Limb (tissue), 2 donors: Measurements from ENCODE around the gene MGAT3.

ENCODE experiments used
- DNase-seq, 2 donors: peaks; one replicate each; pipeline ENCODE4 v3.0.0-alpha.2; 2016; ENCODE audit errors: extremely low spot score in 2 of 2

MGAT3 gene

DNA sequence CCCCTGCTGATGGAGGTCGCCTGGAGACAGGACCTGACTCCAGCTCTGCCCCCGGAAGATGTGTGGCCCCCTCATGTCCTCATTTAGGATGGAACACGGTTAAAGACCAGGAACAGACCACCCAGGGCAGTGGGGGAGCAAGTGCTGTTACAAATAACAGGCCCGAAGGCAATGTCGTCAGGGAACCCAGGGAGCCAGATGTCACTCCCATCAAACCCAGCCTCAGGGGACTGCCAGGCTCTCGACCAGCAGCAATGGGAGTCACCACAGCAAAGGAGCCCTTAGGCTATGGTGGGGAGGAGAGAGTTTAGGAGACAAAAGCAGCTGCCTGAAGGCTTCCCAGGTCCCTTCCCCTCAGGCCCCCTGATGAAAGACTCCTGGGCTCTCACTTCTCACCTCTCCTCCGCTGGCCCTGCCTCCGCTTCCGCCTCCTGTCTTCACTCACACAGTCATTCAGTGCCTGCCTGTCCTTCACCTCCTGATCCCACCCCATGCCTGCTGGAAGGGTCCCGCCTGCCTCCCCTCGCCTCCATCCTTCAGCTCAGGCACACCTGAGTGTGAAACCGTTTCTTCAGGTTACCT is 71.4 kb downstream of the MGAT3 start:
- no peak for DNase-seq

DNA sequence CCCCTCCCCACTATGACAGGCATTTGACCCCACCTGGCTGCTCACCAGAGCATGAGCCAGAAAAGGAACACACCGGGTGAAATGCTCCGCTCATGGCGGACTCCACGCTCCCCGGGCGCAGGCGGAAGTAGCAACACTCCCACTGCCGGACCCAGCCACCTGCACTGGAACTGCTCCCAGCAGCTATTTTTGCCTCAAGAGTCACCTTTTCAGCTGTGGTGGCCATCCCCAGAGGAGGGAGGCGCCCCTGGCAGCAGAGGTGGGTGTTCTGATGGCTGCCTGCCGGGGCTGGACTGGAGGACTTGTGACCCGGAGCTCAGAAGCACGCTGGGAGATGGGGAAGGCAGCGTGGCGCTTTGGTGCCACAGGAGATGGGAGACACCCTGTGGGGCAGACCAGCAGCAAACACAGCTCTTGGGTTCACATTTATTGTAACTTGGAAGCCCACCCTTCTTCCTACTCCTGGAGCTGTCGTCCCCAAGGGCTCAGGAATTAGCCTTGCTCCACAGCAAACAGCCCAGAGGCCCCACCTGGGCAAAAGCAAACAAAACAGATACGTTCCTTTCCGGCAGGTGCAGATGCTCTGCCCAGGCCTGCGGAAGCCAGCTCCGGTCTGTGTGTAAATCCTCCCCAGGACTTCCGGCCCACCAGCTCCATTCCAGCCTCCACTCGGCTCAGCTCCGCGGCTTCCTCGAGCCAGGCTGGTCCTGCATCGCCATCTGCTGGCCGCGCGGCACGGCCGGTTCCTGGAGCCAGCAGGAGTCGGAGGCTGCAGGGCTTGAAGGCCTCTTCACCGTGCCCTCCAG is 72.1 kb downstream of the MGAT3 start:
- DNase-seq = peak; percentile 87 to 93

DNA sequence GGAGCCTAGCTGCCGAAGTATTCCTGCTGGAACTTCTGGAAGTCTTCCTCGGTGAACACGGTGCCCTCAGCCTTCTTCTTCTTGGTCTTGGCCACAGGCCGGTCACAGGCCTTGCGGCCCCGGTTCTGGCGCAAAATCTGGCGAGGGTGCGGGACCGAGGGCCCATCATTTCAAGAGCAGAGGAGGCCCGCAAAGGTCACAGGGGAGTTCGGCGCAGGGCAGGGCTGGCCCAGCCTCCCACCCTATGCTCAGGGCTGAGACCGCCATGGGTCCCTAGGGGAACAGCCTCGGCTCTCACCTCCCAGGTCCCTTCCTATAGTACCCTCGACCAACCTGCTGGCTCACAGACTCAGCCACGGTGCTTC is 72.7 kb downstream of the MGAT3 start:
- no peak for DNase-seq

DNA sequence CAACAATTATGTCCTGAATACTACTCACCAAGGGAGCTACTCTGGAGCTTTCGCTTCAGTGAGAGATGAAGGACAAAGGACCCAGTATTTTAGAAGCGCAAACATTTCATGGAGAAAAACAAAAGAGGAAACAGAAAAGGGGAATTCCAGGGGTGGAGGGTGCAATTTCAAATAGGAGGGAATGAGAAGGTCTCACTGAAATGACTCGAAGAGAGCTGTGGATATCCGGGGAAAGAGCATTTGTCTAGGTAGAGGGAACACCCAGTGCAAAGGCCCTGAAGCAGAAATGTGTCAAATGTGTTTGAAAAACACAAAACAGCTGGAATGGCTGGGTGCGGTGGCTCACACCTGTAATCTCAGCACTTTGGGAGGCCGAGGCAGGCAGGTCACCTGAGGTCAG is 73.3 kb downstream of the MGAT3 start:
- DNase-seq = no peak

DNA sequence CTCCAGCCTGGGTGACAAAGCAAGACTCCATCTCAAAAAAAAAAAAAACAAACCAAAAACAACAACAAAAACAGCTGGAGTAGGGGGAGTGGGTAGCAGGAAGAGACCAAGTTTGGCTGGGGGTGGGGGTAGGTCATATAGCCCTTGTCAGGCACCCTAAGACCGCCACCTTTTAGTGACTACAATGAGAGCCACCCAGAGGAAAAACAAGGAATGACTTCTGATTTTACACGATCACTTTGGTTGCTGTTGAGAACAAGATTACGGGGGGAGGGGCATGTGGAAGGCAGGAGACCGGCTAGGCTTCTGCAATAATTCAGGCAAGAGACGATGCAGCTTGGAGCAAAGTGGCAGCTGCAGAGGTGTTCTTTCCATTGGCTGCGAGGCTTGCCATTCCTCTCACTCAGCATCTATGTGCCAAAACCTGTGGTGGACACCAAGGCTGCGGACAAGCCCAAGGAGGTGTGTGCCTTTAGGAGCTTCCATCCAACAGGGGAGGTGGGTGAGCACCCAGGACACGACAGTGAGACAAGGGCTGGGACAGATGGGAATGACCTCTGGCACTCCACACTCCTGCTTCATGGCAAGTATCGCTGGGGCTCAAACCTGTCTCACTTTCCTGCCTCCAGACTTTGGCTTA is 74.0 kb downstream of the MGAT3 start:
- no peak for DNase-seq

DNA sequence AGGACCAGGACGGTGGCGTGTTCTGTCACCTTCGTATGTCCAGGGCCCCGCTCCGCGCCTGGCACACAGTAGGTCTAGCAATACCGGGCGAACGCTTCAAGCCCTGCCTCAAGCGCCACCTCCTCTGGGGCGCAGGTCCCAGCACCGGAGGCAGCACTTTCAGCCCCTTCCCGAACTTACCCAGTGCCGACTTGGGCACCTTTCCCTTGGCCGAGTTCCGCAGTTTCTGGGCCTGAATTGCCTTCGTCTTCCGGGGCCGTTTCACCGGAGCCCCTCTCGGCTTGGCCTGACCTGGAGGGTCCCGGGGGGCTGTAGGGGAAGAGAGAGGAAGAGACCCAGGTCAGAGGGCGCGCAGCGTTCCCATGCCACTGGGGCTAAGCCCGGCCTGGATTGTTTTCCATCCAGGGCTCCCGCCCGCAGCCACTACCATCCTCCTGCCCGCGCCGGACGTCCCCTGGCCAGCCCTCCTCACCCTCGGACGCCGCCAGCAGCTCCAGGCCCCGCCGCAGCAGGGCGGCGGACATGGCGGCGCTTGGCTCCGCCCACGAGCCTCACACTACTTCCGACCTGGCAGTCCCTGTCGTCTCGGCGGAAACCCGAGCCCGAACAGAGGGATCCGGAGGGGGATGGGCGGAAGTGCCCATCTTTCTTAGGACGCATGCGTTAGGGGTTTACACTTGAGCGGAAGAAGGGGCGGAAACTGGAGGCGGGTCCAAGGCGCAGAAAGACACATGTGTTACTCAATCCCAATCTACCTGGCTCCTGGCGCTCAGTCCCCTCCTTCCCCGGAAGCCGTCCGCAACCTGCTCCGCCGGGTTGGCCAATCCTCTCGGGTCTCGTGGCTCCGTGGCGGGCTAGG is 75.6 kb downstream of the MGAT3 start, which contains the start of gene RPS19BP1:
Gene RPS19BP1, minus strand, starts transcription at position 534 of the 859 bp plus-strand sequence. Its CDS starts 10 bp downstream, at position 524.
- DNase-seq = peak; percentile 98 to 99

DNA sequence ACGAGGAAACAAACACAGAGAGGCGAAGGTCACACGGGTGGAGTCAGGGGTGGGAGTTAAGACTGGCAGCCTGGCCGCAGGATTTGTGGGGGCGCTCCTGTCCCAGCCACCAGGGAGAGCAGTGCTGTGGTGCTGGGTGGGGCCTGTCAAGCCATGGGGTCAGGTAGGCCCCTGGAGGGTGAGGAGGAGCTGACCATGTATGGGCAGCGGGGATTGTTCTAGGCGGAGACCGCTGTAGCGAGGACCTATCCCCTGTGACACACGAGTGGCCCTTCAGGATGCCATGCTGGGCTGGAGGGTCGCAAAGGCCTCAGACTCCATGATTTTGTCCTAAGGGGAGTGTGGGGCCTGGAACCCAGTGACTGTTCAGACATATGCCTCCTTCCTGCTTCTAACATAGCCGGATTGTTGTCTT is 77.3 kb downstream of the MGAT3 start:
- DNase-seq = no peak

DNA sequence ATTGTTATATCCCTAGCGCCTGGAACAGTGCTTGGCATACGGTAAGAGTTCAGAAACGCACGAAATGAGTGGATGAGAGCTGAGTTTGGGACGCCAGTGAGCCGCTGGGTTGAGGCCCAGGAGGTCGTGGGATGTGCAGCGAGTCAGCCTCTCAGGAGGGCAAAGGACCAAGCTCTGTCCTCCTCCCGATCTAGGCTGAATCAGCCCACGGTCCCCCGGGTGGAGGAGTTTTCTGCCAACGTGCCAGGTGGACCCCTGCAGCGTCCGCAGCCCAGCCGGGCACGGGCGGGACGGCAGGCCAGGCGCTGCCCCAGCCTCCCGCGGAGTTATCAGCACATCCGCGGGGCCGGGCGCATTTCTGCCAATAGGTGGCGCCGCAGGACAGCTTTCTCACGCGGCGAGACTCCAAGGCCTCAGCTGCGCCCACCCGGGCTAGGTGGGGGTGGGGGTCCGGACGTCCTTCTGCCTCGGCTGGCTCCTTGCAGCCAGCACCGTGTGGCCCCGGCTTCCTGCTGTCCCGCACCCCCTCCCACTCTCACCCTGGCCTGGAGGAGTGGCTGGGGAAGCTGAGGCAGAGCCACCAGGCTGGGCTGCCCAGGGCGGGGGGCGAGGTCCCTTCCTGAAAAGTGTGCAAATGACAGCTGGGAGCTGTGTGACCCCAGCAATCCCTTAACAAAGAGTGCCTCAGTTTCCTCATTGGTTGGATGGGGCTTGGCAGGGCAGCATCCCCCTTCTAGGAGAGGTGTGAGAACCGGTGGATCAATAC is 78.0 kb downstream of the MGAT3 start:
- DNase-seq = peak; percentile 79 to 93

DNA sequence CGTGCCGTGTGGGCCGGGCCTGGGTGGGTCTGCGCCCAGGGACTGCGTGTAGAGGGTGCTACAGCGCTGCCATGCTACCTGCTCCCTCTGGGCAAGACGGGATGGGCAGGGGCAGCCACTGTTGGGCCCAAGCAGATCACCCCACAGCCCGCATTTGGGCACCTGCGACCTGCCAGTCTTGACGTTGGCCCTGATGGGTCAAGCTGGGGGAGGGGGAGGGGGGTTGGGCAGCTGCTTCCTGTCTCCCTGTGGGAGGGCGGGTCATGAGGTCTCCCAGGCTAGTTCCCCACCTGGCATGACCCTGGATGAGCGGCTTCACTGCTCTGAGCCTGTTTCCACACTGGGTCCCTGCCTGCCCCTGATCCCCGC is 78.5 kb downstream of the MGAT3 start:
- DNase-seq = no peak

DNA sequence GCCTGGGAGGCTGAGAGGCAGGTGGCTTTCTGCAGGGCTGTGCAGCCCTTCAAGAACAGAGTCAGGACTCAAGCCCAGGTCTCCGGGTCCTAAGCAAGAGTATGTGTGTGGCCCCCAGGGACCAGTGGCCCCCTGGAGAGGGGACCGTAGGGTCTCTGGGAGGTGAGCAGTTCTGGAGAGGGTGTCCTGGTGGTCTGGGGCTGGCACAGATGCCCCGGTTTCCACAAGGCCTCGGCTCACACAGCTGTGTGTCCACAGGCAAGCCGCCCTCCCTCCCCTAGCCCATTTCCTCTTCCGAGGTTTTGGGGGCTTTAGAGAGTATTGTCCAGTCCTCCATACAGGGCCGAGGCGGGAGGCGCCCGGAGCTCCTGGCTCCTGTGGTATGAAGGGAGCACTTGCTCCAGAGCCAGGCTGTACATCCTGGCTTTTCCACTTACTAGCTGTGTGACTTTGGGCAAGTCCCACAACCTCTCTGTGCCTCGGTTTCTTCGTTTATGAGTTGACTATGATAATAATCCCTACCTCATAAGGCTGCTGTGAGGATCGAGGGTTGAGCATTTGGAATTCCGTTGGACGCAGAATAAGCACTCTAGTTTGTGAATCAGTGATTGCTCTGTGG is 79.1 kb downstream of the MGAT3 start:
- no peak for DNase-seq

DNA sequence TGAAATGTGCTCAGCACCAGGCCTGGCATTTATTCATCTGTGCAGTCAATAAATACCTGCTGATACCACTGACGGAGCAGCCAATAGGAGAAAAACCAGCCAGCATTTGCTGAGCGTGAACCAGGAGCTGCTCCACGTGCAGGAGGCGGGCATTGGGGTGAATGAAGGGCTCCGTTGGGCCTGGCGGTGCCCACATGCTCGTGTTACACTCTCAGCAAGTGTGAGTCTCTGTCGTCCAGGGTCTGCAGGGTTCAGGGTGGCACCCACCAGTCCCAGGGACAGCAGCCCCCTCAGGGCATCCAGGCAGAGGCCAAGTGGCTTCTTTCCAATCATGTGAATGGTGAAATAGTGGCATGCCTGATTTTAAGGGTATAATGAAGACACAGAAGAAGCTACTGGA is 79.9 kb downstream of the MGAT3 start:
- DNase-seq = no peak

DNA sequence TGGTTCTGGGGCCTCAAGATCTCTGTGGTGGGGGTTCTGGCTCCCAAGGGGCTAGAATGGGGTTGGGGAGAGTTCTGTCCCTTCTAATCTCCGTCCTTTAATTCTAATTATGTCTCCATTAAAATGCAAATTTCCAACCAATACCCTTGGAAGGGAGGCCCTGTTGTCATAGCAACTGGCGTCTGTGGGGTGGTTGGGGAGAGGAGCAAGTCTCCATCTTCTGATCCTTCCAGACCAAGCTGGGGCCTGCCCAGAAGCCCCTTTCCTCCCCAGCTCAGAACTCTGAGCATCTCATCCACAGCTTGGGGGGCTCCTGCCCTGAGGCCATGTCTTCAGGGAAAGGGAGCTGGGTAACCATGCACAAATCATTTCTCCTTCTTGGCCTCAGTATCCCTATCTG is 81.2 kb downstream of the MGAT3 start:
- no peak for DNase-seq
